ENCODE data around the gene CLIC4. TPM values are rescaled to one million over a fixed set of nuclear protein-coding genes. Genes with fewer than 3 reads are reported as not detected.

The CLIC4 gene
- total RNA-seq, 1 donor from 2014 or later, result 353 TPM

DNA sequence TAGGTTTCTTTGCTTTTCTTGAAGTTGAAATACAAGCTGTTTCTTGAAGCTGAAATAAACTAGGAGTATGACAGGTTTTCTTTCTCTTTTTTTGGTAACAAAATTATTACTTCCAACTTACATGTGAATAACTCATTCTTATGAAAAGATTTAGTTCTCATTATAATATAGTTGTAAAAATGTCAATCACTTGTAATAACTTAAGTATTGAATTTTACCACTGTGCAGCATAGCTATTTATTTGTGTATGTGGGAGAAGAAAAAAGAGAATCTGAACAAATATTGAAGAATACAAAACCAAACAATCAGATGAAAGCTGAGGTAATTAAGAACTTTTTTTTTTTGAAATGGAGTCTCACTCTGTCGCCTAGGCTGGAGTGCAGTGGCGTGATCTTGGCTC is 11.1 kb downstream of the CLIC4 start:
- H3K27me3 ChIP-seq (ENCODE audit: insufficient read depth, low read length), result no peaks in the 10 kb centered on the region
- DNase-seq (ENCODE audit: low read depth) (no peak), FAIRE-seq (no peak)
- no peak overlapping the region for H2AFZ ChIP-seq (ENCODE audit: low read depth, low read length)
- H3K9me3 ChIP-seq (ENCODE audit: insufficient read depth, low read depth, low read length), result no peaks in the 10 kb centered on the region
- H3K27ac ChIP-seq (ENCODE audit: low read depth, low read length), result no peak overlapping the region
- H3K9ac ChIP-seq (ENCODE audit: low read length), result no peak overlapping the region
- no peaks in the 10 kb centered on the region for H3K27me3 Mint-ChIP-seq (ENCODE audit: low read depth, unreplicated experiment)
- H3K36me3 Mint-ChIP-seq (ENCODE audit: low read depth, unreplicated experiment), result peaks cover 2% of the 10 kb centered on the region
- no peaks in the 10 kb centered on the region for H3K9me3 Mint-ChIP-seq (ENCODE audit: unreplicated experiment)
- peaks cover 98% of the 10 kb centered on the region for H3K79me2 ChIP-seq (ENCODE audit: insufficient read depth, low read length)
- H4K20me1 ChIP-seq (ENCODE audit: insufficient read depth, low read length), result peaks cover 84% of the 10 kb centered on the region
- peaks cover 26% of the 10 kb centered on the region for H3K4me1 Mint-ChIP-seq (ENCODE audit: low read depth, unreplicated experiment)
- no peak overlapping the region for H3K4me3 ChIP-seq (ENCODE audit: insufficient read depth, low read depth, low read length)
- H3K4me1 ChIP-seq (ENCODE audit: insufficient read depth, low read length), result peaks cover 23% of the 10 kb centered on the region
- no peaks in the 10 kb centered on the region for H3K36me3 ChIP-seq (ENCODE audit: insufficient read depth, low read length)
- TF ChIP-seq, protein P1, sequence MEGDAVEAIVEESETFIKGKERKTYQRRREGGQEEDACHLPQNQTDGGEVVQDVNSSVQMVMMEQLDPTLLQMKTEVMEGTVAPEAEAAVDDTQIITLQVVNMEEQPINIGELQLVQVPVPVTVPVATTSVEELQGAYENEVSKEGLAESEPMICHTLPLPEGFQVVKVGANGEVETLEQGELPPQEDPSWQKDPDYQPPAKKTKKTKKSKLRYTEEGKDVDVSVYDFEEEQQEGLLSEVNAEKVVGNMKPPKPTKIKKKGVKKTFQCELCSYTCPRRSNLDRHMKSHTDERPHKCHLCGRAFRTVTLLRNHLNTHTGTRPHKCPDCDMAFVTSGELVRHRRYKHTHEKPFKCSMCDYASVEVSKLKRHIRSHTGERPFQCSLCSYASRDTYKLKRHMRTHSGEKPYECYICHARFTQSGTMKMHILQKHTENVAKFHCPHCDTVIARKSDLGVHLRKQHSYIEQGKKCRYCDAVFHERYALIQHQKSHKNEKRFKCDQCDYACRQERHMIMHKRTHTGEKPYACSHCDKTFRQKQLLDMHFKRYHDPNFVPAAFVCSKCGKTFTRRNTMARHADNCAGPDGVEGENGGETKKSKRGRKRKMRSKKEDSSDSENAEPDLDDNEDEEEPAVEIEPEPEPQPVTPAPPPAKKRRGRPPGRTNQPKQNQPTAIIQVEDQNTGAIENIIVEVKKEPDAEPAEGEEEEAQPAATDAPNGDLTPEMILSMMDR (IDR thresholded peaks at IDR 0.05; ENCODE audit: insufficient read depth, low read depth, low read length), result no peak
- no peak for TF ChIP-seq EZH2 (IDR thresholded peaks at IDR 0.05; ENCODE audit: insufficient read depth, low read length)
- H3K4me2 ChIP-seq (ENCODE audit: low read length), result no peak overlapping the region
- H3K4me3 Mint-ChIP-seq (ENCODE audit: unreplicated experiment), result no peak overlapping the region
- no peak overlapping the region for H3K27ac Mint-ChIP-seq (ENCODE audit: unreplicated experiment)

DNA sequence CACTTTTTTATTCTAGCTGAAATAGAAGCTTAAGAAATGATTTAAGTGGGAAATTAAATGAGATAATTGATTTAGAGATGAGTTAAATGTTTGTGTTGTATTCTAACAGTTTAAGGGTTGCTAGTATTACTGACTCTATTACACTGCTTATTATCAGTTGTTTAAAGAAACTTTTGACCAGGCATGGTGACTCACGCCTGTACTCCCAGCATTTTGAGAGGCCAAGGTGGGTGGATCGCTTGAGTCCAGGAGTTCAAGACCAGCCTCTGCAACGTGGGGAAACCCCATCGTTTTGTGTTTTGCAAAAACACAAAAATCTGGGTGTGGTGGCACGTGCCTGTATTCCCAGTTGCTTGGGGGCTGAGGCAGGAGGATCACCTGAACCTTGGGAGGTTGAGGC is 14.2 kb downstream of the CLIC4 start:
- Histone ChIP-seq H3K4me2 (ENCODE audit: low read length) (no peak overlapping the region), H3K79me2 (ENCODE audit: insufficient read depth, low read length) (peaks cover 98% of the 10 kb centered on the region), H4K20me1 (ENCODE audit: insufficient read depth, low read length) (peaks cover 84% of the 10 kb centered on the region), H3K27ac (ENCODE audit: low read depth, low read length) (no peak overlapping the region), H2AFZ (ENCODE audit: low read depth, low read length) (no peak overlapping the region), H3K27me3 (ENCODE audit: insufficient read depth, low read length) (no peaks in the 10 kb centered on the region), H3K9ac (ENCODE audit: low read length) (no peak overlapping the region), H3K4me1 (ENCODE audit: insufficient read depth, low read length) (peaks cover 10% of the 10 kb centered on the region), H3K36me3 (ENCODE audit: insufficient read depth, low read length) (no peaks in the 10 kb centered on the region), H3K4me3 (ENCODE audit: insufficient read depth, low read depth, low read length) (no peak overlapping the region), H3K9me3 (ENCODE audit: insufficient read depth, low read depth, low read length) (no peaks in the 10 kb centered on the region)
- H3K27me3 Mint-ChIP-seq (ENCODE audit: low read depth, unreplicated experiment), result no peaks in the 10 kb centered on the region
- no peak for TF ChIP-seq EZH2 (IDR thresholded peaks at IDR 0.05; ENCODE audit: insufficient read depth, low read length)
- TF ChIP-seq, protein P1 (IDR thresholded peaks at IDR 0.05; ENCODE audit: insufficient read depth, low read depth, low read length), result no peak
- no peak for FAIRE-seq
- H3K9me3 Mint-ChIP-seq (ENCODE audit: unreplicated experiment), result no peaks in the 10 kb centered on the region
- H3K36me3 Mint-ChIP-seq (ENCODE audit: low read depth, unreplicated experiment), result peaks cover 2% of the 10 kb centered on the region
- no peak for DNase-seq (ENCODE audit: low read depth)
- H3K4me1 Mint-ChIP-seq (ENCODE audit: low read depth, unreplicated experiment), result peaks cover 4% of the 10 kb centered on the region
- no peak overlapping the region for H3K4me3 Mint-ChIP-seq (ENCODE audit: unreplicated experiment)
- no peak overlapping the region for H3K27ac Mint-ChIP-seq (ENCODE audit: unreplicated experiment)

DNA sequence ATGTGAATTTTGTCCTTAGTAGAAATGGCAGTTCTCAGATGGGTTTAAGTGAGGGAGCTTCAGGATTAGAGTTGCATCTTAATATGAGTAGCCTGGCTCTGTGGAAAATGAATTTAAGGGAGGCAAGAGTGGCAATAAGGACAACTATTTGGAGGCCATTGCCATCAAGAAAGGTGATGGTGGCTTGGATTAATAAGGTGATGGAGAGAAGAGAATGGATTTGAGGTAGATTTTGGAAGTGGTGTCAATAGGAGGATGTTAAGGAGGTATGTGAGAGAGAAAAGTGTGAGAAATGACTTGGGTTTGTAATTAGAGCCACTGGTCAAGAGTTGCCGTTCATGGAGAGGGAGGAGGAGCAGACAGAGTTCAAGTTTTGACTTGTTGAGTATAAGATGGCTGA is 16.3 kb downstream of the CLIC4 start:
- Mint-ChIP-seq H3K36me3 (ENCODE audit: low read depth, unreplicated experiment) (no peaks in the 10 kb centered on the region), H3K9me3 (ENCODE audit: unreplicated experiment) (no peaks in the 10 kb centered on the region), H3K4me3 (ENCODE audit: unreplicated experiment) (no peak overlapping the region), H3K4me1 (ENCODE audit: low read depth, unreplicated experiment) (peaks cover 9% of the 10 kb centered on the region), H3K27ac (ENCODE audit: unreplicated experiment) (no peak overlapping the region), H3K27me3 (ENCODE audit: low read depth, unreplicated experiment) (no peaks in the 10 kb centered on the region)
- no peaks in the 10 kb centered on the region for H3K36me3 ChIP-seq (ENCODE audit: insufficient read depth, low read length)
- peaks cover 23% of the 10 kb centered on the region for H3K4me1 ChIP-seq (ENCODE audit: insufficient read depth, low read length)
- peaks cover 79% of the 10 kb centered on the region for H4K20me1 ChIP-seq (ENCODE audit: insufficient read depth, low read length)
- TF ChIP-seq, protein P1 (IDR thresholded peaks at IDR 0.05; ENCODE audit: insufficient read depth, low read depth, low read length), result no peak
- no peak for TF ChIP-seq EZH2 (IDR thresholded peaks at IDR 0.05; ENCODE audit: insufficient read depth, low read length)
- no peak overlapping the region for H3K4me2 ChIP-seq (ENCODE audit: low read length)
- no peak overlapping the region for H2AFZ ChIP-seq (ENCODE audit: low read depth, low read length)
- H3K27me3 ChIP-seq (ENCODE audit: insufficient read depth, low read length), result no peaks in the 10 kb centered on the region
- H3K9me3 ChIP-seq (ENCODE audit: insufficient read depth, low read depth, low read length), result no peaks in the 10 kb centered on the region
- DNase-seq (ENCODE audit: low read depth) (no peak), FAIRE-seq (no peak)
- no peak overlapping the region for H3K9ac ChIP-seq (ENCODE audit: low read length)
- H3K4me3 ChIP-seq (ENCODE audit: insufficient read depth, low read depth, low read length), result no peak overlapping the region
- peaks cover 100% of the 10 kb centered on the region for H3K79me2 ChIP-seq (ENCODE audit: insufficient read depth, low read length)
- no peak overlapping the region for H3K27ac ChIP-seq (ENCODE audit: low read depth, low read length)

Data from astrocyte (in vitro differentiated cells and primary cell).